ENCODE measurements around the gene F2RL1.
"Not testable (repeated sequence)": the region's sequence is repeated elsewhere in the genome, so short reads cannot be mapped to it uniquely, and the experiment has no call there.

F2RL1 gene

DNA sequence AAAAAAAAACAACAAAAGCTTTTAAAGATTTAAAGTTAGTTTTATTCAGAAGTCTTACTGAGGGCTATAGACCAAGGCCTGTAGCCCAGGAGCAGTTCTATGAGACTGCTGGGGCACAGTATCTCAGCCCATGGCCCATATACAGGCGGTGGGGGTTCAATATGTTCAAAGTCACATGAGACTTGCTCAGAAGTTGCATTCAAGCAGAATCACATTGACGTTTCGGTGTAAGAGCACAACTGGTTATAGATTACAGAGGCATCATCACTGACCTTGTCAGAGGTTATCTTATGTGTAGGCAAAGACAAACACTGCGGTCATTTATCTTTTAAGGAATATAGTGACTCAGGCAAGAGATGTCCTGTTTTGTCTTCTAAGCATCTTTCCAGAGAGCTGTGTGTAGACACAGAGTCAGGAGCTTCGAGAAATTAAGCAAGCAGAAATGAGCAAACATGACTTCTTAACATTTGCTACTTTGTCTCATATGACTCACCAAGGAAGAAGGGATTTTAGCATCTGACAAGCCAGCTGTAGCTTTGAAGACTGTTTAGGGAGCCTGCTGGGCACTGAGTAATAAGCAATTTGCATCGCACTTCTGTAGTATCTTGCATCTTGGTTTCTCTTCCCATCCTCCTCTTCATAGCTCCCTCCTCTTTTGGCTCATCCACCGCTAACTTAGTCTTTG, 12.9 kb upstream of the F2RL1 start:
- in situ Hi-C loops (cut with MboI; ENCODE audit: low sequenced_read_pairs) = no loop called here

DNA sequence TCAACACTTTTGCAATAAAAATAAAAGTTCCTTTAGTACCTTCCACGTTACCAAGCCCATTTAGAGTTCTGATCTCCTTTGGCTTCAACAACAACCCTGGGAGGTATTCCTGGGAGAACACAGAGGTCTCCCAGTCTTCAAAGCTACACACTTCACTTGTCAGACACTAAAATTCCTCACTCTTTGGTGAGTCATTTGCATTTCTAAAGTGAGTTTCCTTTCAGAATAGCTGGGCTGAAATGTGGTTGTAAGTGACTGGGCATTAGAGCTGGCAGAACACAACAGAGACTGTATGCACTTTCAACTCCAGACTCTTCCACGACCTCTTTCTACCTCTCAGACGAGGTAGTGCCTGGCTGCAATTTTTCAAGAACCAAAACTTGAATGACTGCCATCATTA, 11.5 kb upstream of the F2RL1 start:
- in situ Hi-C loops (cut with MboI; ENCODE audit: low sequenced_read_pairs) = no loop called here

DNA sequence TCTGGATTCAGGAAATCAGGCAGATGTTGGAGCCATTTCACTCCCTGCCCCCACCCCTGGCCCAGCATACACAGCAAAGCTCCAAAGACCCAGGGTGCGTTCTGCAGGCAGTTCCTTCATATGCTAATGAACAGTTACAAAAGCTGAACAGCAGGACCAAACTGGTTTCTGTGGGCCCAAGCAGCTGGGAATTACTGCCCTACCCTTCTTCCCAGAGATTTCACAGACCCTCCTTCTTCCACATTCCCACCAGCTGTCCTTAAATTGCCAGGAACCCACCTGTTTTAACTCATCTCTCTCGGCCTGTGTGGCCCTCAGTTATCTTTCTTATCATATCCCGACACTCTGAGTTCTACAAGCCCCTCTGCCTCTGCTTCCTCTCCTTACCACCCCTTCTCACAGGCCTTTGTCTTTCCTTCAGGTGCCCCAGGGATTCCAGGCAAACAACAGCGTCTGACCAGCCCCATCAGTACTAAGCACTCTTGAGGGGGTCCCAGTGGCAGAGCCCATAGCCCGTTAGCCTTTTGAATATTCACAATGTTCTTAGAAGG, 10.6 kb upstream of the F2RL1 start:
- in situ Hi-C loops (cut with MboI; ENCODE audit: low sequenced_read_pairs) = no loop called here

GRCh38 chr5:76809141-76809540, 9.7 kb upstream of the F2RL1 start:
- in situ Hi-C loops (cut with MboI; ENCODE audit: low sequenced_read_pairs) = no loop called here

DNA sequence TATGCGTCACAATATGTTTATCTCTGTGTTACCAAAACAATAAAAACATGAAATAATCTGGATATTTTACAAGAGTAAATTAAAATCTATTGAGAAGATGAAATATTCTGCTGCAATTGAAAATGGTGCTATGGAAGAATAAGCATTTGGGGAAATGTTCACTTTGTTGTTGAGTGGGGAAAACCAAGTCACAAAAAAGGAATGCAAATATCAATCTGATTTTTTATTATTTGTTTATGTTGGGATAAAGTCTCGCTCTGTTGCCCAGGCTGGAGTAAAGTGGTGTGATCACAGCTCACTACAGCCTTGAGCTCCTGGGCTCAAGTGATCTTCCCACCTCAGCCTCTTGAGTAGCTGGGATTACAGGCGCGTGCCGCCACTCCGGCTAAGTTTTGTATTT, 8.6 kb upstream of the F2RL1 start:
- in situ Hi-C loops (cut with MboI; ENCODE audit: low sequenced_read_pairs) = no loop called here

- in situ Hi-C loops (cut with MboI; ENCODE audit: low sequenced_read_pairs) = no loop called here
Measured at GRCh38 chr5:76811214-76811613, 7.6 kb upstream of the F2RL1 start.

DNA sequence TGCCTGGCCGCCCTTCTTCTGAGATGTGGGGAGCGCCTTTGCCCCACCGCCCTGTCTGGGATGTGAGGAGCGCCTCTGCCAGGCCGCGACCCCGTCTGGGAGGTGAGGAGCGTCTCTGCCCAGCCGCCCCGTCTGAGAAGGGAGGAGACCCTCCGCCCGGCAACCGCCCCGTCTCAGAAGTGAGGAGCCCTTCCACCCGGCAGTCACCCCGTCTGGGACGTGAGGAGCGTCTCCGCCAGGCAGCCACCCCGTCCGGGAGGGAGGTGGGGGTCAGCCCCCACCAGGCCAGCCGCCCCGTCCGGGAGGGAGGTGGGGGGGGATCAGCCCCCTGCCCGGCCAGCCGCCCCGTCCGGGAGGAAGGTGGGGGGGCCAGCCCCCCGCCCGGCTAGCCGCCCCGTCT, 6.6 kb upstream of the F2RL1 start:
- in situ Hi-C loops (cut with MboI; ENCODE audit: low sequenced_read_pairs) = not testable (repeated sequence)

DNA sequence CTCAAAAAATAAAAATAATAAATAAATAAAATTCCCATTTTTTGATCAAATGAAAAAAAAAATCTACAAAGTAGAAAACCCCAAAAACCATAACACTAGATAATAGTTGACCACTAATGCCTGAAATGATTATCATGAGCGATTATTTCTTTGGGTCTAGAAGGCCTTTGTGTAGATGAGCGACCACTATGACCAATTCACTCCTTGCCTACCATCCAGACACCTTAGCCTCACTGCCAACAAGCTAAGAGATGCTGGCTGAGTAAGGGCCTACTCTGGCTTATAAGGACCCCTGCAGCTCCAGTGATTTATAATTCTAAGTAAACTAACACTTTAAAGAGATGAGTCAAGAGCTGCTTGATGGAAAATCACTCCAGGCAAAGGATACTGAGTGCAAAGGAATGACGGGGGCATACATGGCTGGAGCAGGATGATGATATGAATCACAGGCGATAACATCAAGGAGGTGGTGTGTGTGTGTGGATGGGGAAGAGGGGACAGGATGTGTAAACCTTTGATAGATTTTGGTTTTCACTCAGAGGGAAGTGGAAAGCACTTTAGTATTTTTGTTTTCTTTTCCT, 4.8 kb upstream of the F2RL1 start:
- in situ Hi-C loops (cut with MboI; ENCODE audit: low sequenced_read_pairs) = no loop called here

GRCh38 chr5:76816110-76816831, 2.6 kb upstream of the F2RL1 start:
- in situ Hi-C loops (cut with MboI; ENCODE audit: low sequenced_read_pairs) = no loop called here

DNA sequence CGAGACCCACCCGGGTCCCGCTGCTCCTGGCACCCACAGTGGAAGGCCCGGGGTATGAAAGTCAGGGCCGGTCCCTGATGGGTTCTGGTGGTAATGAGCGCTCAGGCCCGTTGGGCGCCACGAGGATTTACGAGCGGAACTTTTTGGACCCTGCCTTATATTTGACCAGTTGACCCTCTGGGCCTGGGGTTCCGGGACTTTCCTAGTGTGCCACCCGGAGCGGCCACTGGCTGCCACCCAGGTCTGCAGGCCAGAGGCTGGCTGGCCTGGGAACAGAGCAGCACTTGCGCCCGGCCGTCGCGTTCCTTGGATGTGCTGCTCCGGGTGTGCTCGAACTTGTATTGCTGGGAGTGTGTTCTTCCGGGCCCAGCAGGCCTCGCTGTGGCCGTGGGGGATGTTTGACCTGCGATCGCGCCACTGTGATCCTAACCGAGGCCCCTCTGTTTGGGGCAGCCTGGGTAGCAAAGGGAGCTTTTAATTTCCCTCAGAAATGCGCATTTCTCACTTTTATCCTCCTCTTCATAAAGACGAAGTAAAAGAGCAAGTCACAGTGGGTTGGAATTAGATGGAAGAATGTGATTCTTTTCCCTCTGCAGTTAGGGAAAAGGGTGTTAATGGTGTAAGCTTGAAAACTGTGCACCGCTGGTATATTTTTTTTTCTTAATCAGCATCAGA, 1.2 kb downstream of the F2RL1 start:
- in situ Hi-C loops (cut with MboI; ENCODE audit: low sequenced_read_pairs) = no loop called here

- in situ Hi-C loops (cut with MboI; ENCODE audit: low sequenced_read_pairs) = no loop called here
Measured at GRCh38 chr5:76820526-76820890, 1.7 kb downstream of the F2RL1 start.

DNA sequence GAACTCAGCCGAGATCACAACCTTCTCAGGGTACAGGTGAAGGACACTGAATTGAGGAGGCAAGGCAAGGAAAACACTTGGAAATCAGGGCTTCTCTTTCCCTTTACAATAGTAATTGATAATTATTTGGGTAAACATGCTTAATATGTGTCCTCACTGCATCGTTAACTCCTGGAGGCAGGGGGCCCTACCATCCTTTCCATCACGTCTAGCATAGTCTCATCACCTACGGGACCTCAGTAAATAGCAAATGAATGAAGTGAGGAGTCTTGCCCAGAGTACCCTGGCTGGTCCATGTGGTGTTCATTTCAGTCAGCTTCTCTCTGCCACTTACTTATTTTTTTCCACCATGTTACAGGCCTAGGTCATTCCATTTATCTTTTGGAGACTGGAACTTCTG, 2.3 kb downstream of the F2RL1 start:
- in situ Hi-C loops (cut with MboI; ENCODE audit: low sequenced_read_pairs) = no loop called here

- in situ Hi-C loops (cut with MboI; ENCODE audit: low sequenced_read_pairs) = not testable (repeated sequence)
Measured at GRCh38 chr5:76822105-76822731, 3.4 kb downstream of the F2RL1 start.

DNA sequence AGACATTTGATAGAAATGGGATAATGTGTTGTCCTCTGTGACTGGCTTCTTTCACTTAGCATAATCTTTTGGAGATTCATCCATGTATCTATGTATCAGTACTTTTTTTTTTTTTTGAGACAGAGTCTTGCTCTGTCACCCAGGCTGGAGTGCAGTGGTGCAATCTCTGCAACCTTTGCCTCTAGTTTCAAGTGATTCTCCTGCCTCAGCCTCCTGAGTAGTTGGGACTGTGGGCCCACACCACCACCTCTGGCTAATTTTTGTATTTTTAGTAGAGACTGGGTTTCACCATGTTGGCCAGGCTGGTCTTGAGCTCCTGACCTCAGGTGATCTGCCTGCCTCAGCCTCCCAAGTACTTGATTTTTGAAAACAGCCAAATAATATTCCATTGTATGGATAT, 7.6 kb downstream of the F2RL1 start:
- in situ Hi-C loops (cut with MboI; ENCODE audit: low sequenced_read_pairs) = not testable (repeated sequence)

- in situ Hi-C loops (cut with MboI; ENCODE audit: low sequenced_read_pairs) = no loop called here
Measured at GRCh38 chr5:76831110-76831452, 12.3 kb downstream of the F2RL1 start.

GRCh38 chr5:76836181-76836580, 17.4 kb downstream of the F2RL1 start:
- in situ Hi-C loops (cut with MboI; ENCODE audit: low sequenced_read_pairs) = no loop called here

- in situ Hi-C loops (cut with MboI; ENCODE audit: low sequenced_read_pairs) = no loop called here
Measured at GRCh38 chr5:76836585-76836984, 17.8 kb downstream of the F2RL1 start.

DNA sequence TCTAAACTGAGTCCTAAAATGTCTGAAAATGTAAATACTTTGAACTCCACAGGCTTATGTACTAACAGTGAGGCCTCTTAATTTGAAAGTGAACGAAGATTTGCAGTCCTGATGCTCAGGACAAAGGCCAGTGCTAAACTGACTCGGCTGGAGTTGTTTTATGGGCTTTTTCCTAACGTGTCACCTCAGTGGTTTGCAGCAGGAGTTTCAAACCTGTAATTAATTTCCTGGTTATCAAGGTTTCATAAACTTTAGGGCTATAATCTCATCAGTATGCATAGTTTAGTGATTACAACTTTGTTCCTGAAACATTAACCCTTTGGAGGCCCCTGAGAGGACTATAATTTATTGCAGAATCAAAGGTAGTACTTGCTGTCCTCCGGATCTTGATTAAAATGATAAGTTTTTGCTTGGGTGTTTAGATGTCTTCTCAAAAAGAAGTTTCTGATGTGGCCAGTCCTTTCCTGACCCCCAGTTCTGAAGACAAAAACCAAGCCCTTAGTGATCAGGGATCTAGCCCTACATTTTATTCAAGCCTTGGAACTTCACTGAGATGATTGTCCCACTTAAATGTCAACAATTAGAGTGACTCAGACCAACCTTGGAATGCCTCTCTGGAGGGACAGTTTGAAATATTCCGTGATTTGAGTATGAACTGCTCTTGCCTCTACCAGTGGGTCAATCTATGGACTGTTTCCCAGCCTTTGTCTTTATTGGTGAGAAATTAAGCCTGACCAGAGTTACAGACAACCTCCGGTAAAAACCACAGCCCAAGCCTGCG, 19.8 kb downstream of the F2RL1 start:
- in situ Hi-C loops (cut with MboI; ENCODE audit: low sequenced_read_pairs) = no loop called here

- in situ Hi-C loops (cut with MboI; ENCODE audit: low sequenced_read_pairs) = no loop called here
Measured at GRCh38 chr5:76841361-76841760, 22.5 kb downstream of the F2RL1 start.

GRCh38 chr5:76845890-76846289, 27.1 kb downstream of the F2RL1 start:
- in situ Hi-C loops (cut with MboI; ENCODE audit: low sequenced_read_pairs) = no loop called here
